Measurements from ENCODE around the gene NISCH.

Gene NISCH

GRCh38 chr3:52455283-52456168 is at the start of gene NISCH:
TSS of gene NISCH (plus strand) at chr3:52455604. CDS start at chr3:52455642, 38 bp downstream.
- peaks cover 36% of the 10 kb centered on the region for H3K4me1 ChIP-seq (ENCODE audit: control insufficient read depth, insufficient read depth, low read length)
- H3K4me3 ChIP-seq (ENCODE audit: low read length), result peak within 1 kb of the TSS; percentile 56
- H3K9ac ChIP-seq (ENCODE audit: low read length), result peak within 1 kb of the TSS; percentile 83
- H3K27me3 ChIP-seq (ENCODE audit: control insufficient read depth, insufficient read depth, low read length), result no peaks in the 10 kb centered on the region
- no peaks in the 10 kb centered on the region for H3K9me3 ChIP-seq (ENCODE audit: control insufficient read depth, low read length)
- H3K36me3 ChIP-seq (ENCODE audit: control insufficient read depth, insufficient read depth, low read length), result no peaks in the 10 kb centered on the region

GRCh38 chr3:52406231-52406661 is 49.2 kb upstream of the NISCH start:
- Histone ChIP-seq H3K9ac (ENCODE audit: low read length) (no peak overlapping the region), H3K4me3 (ENCODE audit: low read length) (no peak overlapping the region), H3K9me3 (ENCODE audit: control insufficient read depth, low read length) (no peaks in the 10 kb centered on the region), H3K36me3 (ENCODE audit: control insufficient read depth, insufficient read depth, low read length) (peaks cover 60% of the 10 kb centered on the region), H3K27me3 (ENCODE audit: control insufficient read depth, insufficient read depth, low read length) (no peaks in the 10 kb centered on the region), H3K4me1 (ENCODE audit: control insufficient read depth, insufficient read depth, low read length) (peaks cover 37% of the 10 kb centered on the region)

- Histone ChIP-seq H3K4me1 (ENCODE audit: control insufficient read depth, insufficient read depth, low read length) (peaks cover 40% of the 10 kb centered on the region), H3K4me3 (ENCODE audit: low read length) (no peak overlapping the region), H3K36me3 (ENCODE audit: control insufficient read depth, insufficient read depth, low read length) (peaks cover 54% of the 10 kb centered on the region), H3K9me3 (ENCODE audit: control insufficient read depth, low read length) (no peaks in the 10 kb centered on the region), H3K27me3 (ENCODE audit: control insufficient read depth, insufficient read depth, low read length) (no peaks in the 10 kb centered on the region), H3K9ac (ENCODE audit: low read length) (no peak overlapping the region)
Observed at GRCh38 chr3:52406791-52407510, 48.5 kb upstream of the NISCH start.

- peaks cover 50% of the 10 kb centered on the region for H3K36me3 ChIP-seq (ENCODE audit: control insufficient read depth, insufficient read depth, low read length)
- H3K4me1 ChIP-seq (ENCODE audit: control insufficient read depth, insufficient read depth, low read length), result peaks cover 46% of the 10 kb centered on the region
- H3K9me3 ChIP-seq (ENCODE audit: control insufficient read depth, low read length), result no peaks in the 10 kb centered on the region
- no peaks in the 10 kb centered on the region for H3K27me3 ChIP-seq (ENCODE audit: control insufficient read depth, insufficient read depth, low read length)
- H3K9ac ChIP-seq (ENCODE audit: low read length), result no peak overlapping the region
- no peak overlapping the region for H3K4me3 ChIP-seq (ENCODE audit: low read length)
Observed at GRCh38 chr3:52407779-52408178, 47.6 kb upstream of the NISCH start.

GRCh38 chr3:52408466-52408865 is 46.9 kb upstream of the NISCH start:
- no peaks in the 10 kb centered on the region for H3K27me3 ChIP-seq (ENCODE audit: control insufficient read depth, insufficient read depth, low read length)
- H3K9me3 ChIP-seq (ENCODE audit: control insufficient read depth, low read length), result no peaks in the 10 kb centered on the region
- H3K4me1 ChIP-seq (ENCODE audit: control insufficient read depth, insufficient read depth, low read length), result peaks cover 46% of the 10 kb centered on the region
- peaks cover 45% of the 10 kb centered on the region for H3K36me3 ChIP-seq (ENCODE audit: control insufficient read depth, insufficient read depth, low read length)
- H3K9ac ChIP-seq (ENCODE audit: low read length), result peak overlapping the region; percentile 86
- H3K4me3 ChIP-seq (ENCODE audit: low read length), result no peak overlapping the region

GRCh38 chr3:52415800-52416199 is 39.6 kb upstream of the NISCH start:
- H3K36me3 ChIP-seq (ENCODE audit: control insufficient read depth, insufficient read depth, low read length), result no peaks in the 10 kb centered on the region
- peaks cover 16% of the 10 kb centered on the region for H3K4me1 ChIP-seq (ENCODE audit: control insufficient read depth, insufficient read depth, low read length)
- no peak overlapping the region for H3K4me3 ChIP-seq (ENCODE audit: low read length)
- H3K9ac ChIP-seq (ENCODE audit: low read length), result no peak overlapping the region
- no peaks in the 10 kb centered on the region for H3K9me3 ChIP-seq (ENCODE audit: control insufficient read depth, low read length)
- no peaks in the 10 kb centered on the region for H3K27me3 ChIP-seq (ENCODE audit: control insufficient read depth, insufficient read depth, low read length)

- Histone ChIP-seq H3K4me3 (ENCODE audit: low read length) (no peak overlapping the region), H3K4me1 (ENCODE audit: control insufficient read depth, insufficient read depth, low read length) (no peaks in the 10 kb centered on the region), H3K27me3 (ENCODE audit: control insufficient read depth, insufficient read depth, low read length) (no peaks in the 10 kb centered on the region), H3K9ac (ENCODE audit: low read length) (no peak overlapping the region), H3K36me3 (ENCODE audit: control insufficient read depth, insufficient read depth, low read length) (no peaks in the 10 kb centered on the region), H3K9me3 (ENCODE audit: control insufficient read depth, low read length) (no peaks in the 10 kb centered on the region)
Observed at GRCh38 chr3:52420388-52420787, 35.0 kb upstream of the NISCH start.

GRCh38 chr3:52422669-52423068 is 32.7 kb upstream of the NISCH start:
- H3K4me3 ChIP-seq (ENCODE audit: low read length), result no peak overlapping the region
- H3K9me3 ChIP-seq (ENCODE audit: control insufficient read depth, low read length), result no peaks in the 10 kb centered on the region
- H3K4me1 ChIP-seq (ENCODE audit: control insufficient read depth, insufficient read depth, low read length), result no peaks in the 10 kb centered on the region
- H3K9ac ChIP-seq (ENCODE audit: low read length), result no peak overlapping the region
- H3K36me3 ChIP-seq (ENCODE audit: control insufficient read depth, insufficient read depth, low read length), result no peaks in the 10 kb centered on the region
- no peaks in the 10 kb centered on the region for H3K27me3 ChIP-seq (ENCODE audit: control insufficient read depth, insufficient read depth, low read length)

- no peak overlapping the region for H3K4me3 ChIP-seq (ENCODE audit: low read length)
- H3K36me3 ChIP-seq (ENCODE audit: control insufficient read depth, insufficient read depth, low read length), result no peaks in the 10 kb centered on the region
- no peaks in the 10 kb centered on the region for H3K4me1 ChIP-seq (ENCODE audit: control insufficient read depth, insufficient read depth, low read length)
- no peak overlapping the region for H3K9ac ChIP-seq (ENCODE audit: low read length)
- H3K9me3 ChIP-seq (ENCODE audit: control insufficient read depth, low read length), result no peaks in the 10 kb centered on the region
- no peaks in the 10 kb centered on the region for H3K27me3 ChIP-seq (ENCODE audit: control insufficient read depth, insufficient read depth, low read length)
Observed at GRCh38 chr3:52423173-52423572, 32.2 kb upstream of the NISCH start.

GRCh38 chr3:52428151-52429005 is 27.0 kb upstream of the NISCH start:
- Histone ChIP-seq H3K4me3 (ENCODE audit: low read length) (no peak overlapping the region), H3K9ac (ENCODE audit: low read length) (no peak overlapping the region), H3K36me3 (ENCODE audit: control insufficient read depth, insufficient read depth, low read length) (no peaks in the 10 kb centered on the region), H3K4me1 (ENCODE audit: control insufficient read depth, insufficient read depth, low read length) (no peaks in the 10 kb centered on the region), H3K9me3 (ENCODE audit: control insufficient read depth, low read length) (no peaks in the 10 kb centered on the region), H3K27me3 (ENCODE audit: control insufficient read depth, insufficient read depth, low read length) (peaks cover 6% of the 10 kb centered on the region)

GRCh38 chr3:52429031-52429430 is 26.4 kb upstream of the NISCH start:
- no peak overlapping the region for H3K9ac ChIP-seq (ENCODE audit: low read length)
- no peak overlapping the region for H3K4me3 ChIP-seq (ENCODE audit: low read length)
- H3K4me1 ChIP-seq (ENCODE audit: control insufficient read depth, insufficient read depth, low read length), result no peaks in the 10 kb centered on the region
- peaks cover 6% of the 10 kb centered on the region for H3K27me3 ChIP-seq (ENCODE audit: control insufficient read depth, insufficient read depth, low read length)
- no peaks in the 10 kb centered on the region for H3K36me3 ChIP-seq (ENCODE audit: control insufficient read depth, insufficient read depth, low read length)
- H3K9me3 ChIP-seq (ENCODE audit: control insufficient read depth, low read length), result no peaks in the 10 kb centered on the region

All from mucosa of stomach (tissue), 1 donor.